Measurements from ENCODE around the gene TULP3.
A peak's percentile ranks its signal among the peaks of the same experiment; 100 is the strongest.

TULP3 gene

GRCh38 chr12:2879853-2880252 is 10.8 kb upstream of the TULP3 start:
- peaks cover 5% of the 10 kb centered on the region for H4K20me1 ChIP-seq (ENCODE audit: insufficient read depth, low read length, poor library complexity, severe bottlenecking)
- H3K4me1 ChIP-seq (ENCODE audit: insufficient read depth, low read length, poor library complexity, severe bottlenecking), result peaks cover 24% of the 10 kb centered on the region
- H3F3A ChIP-seq (ENCODE audit: low read depth), result no peaks in the 10 kb centered on the region
- no peaks in the 10 kb centered on the region for H3K36me3 ChIP-seq (ENCODE audit: insufficient read depth, low read length)
- H3K9me3 ChIP-seq (ENCODE audit: insufficient read depth, low read depth, low read length), result no peaks in the 10 kb centered on the region
- no peaks in the 10 kb centered on the region for H3K9me2 ChIP-seq (replicated peaks; ENCODE audit: low read depth, low read length)
- peak overlapping the region; percentile 77 for H3K4me2 ChIP-seq (ENCODE audit: low read depth, low read length, poor library complexity, severe bottlenecking)
- H3K27me3 ChIP-seq (ENCODE audit: insufficient read depth, low read length, poor library complexity, severe bottlenecking), result no peaks in the 10 kb centered on the region
- peak overlapping the region; percentile 55 for H3K9ac ChIP-seq (ENCODE audit: low read depth, low read length, poor library complexity, severe bottlenecking)
- no peak overlapping the region for H2AFZ ChIP-seq (ENCODE audit: low read length)
- peak overlapping the region; percentile 35 for H3K4me3 ChIP-seq (ENCODE audit: low read length, poor library complexity, severe bottlenecking)
- TF ChIP-seq EZH2phosphoT487 (IDR thresholded peaks at IDR 0.05; ENCODE audit: borderline replicate concordance) (no peak), CTCF (conservative IDR thresholded peaks at IDR 0.05; ENCODE audit: low read length) (no peak)
- peaks cover 80% of the 10 kb centered on the region for H3K79me2 ChIP-seq (ENCODE audit: insufficient read depth, low read length)

GRCh38 chr12:2884810-2885209 is 5.9 kb upstream of the TULP3 start:
- H3K9me3 ChIP-seq (ENCODE audit: insufficient read depth, low read depth, low read length), result no peaks in the 10 kb centered on the region
- no peaks in the 10 kb centered on the region for H3K27me3 ChIP-seq (ENCODE audit: insufficient read depth, low read length, poor library complexity, severe bottlenecking)
- H3K4me2 ChIP-seq (ENCODE audit: low read depth, low read length, poor library complexity, severe bottlenecking), result no peak overlapping the region
- H3K9ac ChIP-seq (ENCODE audit: low read depth, low read length, poor library complexity, severe bottlenecking), result no peak overlapping the region
- peaks cover 9% of the 10 kb centered on the region; the same call in 1 of the 2 replicates for H3K36me3 ChIP-seq (ENCODE audit: insufficient read depth, low read length)
- H3K9me2 ChIP-seq (replicated peaks; ENCODE audit: low read depth, low read length), result no peaks in the 10 kb centered on the region
- H3K79me2 ChIP-seq (ENCODE audit: insufficient read depth, low read length), result peaks cover 32% of the 10 kb centered on the region
- peaks cover 2% of the 10 kb centered on the region for H4K20me1 ChIP-seq (ENCODE audit: insufficient read depth, low read length, poor library complexity, severe bottlenecking)
- TF ChIP-seq EZH2phosphoT487 (IDR thresholded peaks at IDR 0.05; ENCODE audit: borderline replicate concordance) (no peak), CTCF (conservative IDR thresholded peaks at IDR 0.05; ENCODE audit: low read length) (no peak)
- H2AFZ ChIP-seq (ENCODE audit: low read length), result no peak overlapping the region
- H3K4me1 ChIP-seq (ENCODE audit: insufficient read depth, low read length, poor library complexity, severe bottlenecking), result peaks cover 2% of the 10 kb centered on the region
- H3K4me3 ChIP-seq (ENCODE audit: low read length, poor library complexity, severe bottlenecking), result no peak overlapping the region
- 0 out of 2 replicates have a peak, but pooled peaks cover 2% of the 10 kb centered on the region for H3F3A ChIP-seq (ENCODE audit: low read depth)

- Histone ChIP-seq H3K4me1 (ENCODE audit: insufficient read depth, low read length, poor library complexity, severe bottlenecking) (peaks cover 4% of the 10 kb centered on the region), H3K4me3 (ENCODE audit: low read length, poor library complexity, severe bottlenecking) (no peak overlapping the region), H2AFZ (ENCODE audit: low read length) (no peak overlapping the region), H3K9me2 (replicated peaks; ENCODE audit: low read depth, low read length) (no peaks in the 10 kb centered on the region), H3K36me3 (ENCODE audit: insufficient read depth, low read length) (peaks cover 9% of the 10 kb centered on the region; the same call in 1 of the 2 replicates), H3K79me2 (ENCODE audit: insufficient read depth, low read length) (peaks cover 19% of the 10 kb centered on the region), H3K4me2 (ENCODE audit: low read depth, low read length, poor library complexity, severe bottlenecking) (no peak overlapping the region), H3K27me3 (ENCODE audit: insufficient read depth, low read length, poor library complexity, severe bottlenecking) (no peaks in the 10 kb centered on the region), H3F3A (ENCODE audit: low read depth) (0 out of 2 replicates have a peak, but pooled peaks cover 2% of the 10 kb centered on the region), H3K9me3 (ENCODE audit: insufficient read depth, low read depth, low read length) (no peaks in the 10 kb centered on the region), H3K9ac (ENCODE audit: low read depth, low read length, poor library complexity, severe bottlenecking) (no peak overlapping the region), H4K20me1 (ENCODE audit: insufficient read depth, low read length, poor library complexity, severe bottlenecking) (no peaks in the 10 kb centered on the region)
- TF ChIP-seq EZH2phosphoT487 (IDR thresholded peaks at IDR 0.05; ENCODE audit: borderline replicate concordance), result no peak
- TF ChIP-seq CTCF (conservative IDR thresholded peaks at IDR 0.05; ENCODE audit: low read length), result no peak
Measured at GRCh38 chr12:2886768-2887450, 3.8 kb upstream of the TULP3 start.
